Measurements from ENCODE around the gene TOM1. TPM values are rescaled to one million over a fixed set of nuclear protein-coding genes. Genes with fewer than 3 reads are reported as not detected.

TOM1 gene
- total and polyA plus RNA-seq, 10 of the 15 experiments (the other 5 are each of a cell fraction or from before 2014, with no cell fraction given), result 2.2 to 64.6 (median 40.3) TPM

GRCh38 chr22:35347462-35347861, 47.8 kb downstream of the TOM1 start (continued):
- TF ChIP-seq SKIL (IDR thresholded peaks at IDR 0.05; ENCODE audit: low read depth, poor library complexity, severe bottlenecking) (no peak), SREBF2 (IDR thresholded peaks at IDR 0.05; ENCODE audit: low read length) (no peak), ZNF207 (IDR thresholded peaks at IDR 0.05; ENCODE audit: borderline replicate concordance) (no peak), NR2C2 (IDR thresholded peaks at IDR 0.05; ENCODE audit: borderline replicate concordance, control insufficient read depth, insufficient read length, low read depth) (no peak), SP1 (IDR thresholded peaks at IDR 0.05; ENCODE audit: low read depth, low read length) (no peak), HDGF (IDR thresholded peaks at IDR 0.05) (no peak), RBBP5 (conservative IDR thresholded peaks at IDR 0.05) (no peak), MYB (IDR thresholded peaks at IDR 0.05; ENCODE audit: borderline replicate concordance, low read depth, low read length) (no peak), ELK1 (IDR thresholded peaks at IDR 0.05; ENCODE audit: low read depth, low read length) (no peak), STAT1 (conservative IDR thresholded peaks at IDR 0.05) (no peak), NKRF (conservative IDR thresholded peaks at IDR 0.05) (no peak), RAD51 (IDR thresholded peaks at IDR 0.05) (no peak), EP300 (IDR thresholded peaks at IDR 0.05; ENCODE audit: borderline replicate concordance in 1 of 2, control insufficient read depth in 1 of 2, low read depth in 2 of 2, low read length in 2 of 2) (no peak), HDAC2 (IDR thresholded peaks at IDR 0.05) (no peak)

All from GM12878 (cell line).